ENCODE results near the gene HLCS.

The HLCS gene

GRCh38 chr21:36806103-36806502, 160.4 kb downstream of the HLCS start:
- DNase-seq (ENCODE audit: low read depth), result no peak

- no peak for DNase-seq (ENCODE audit: low read depth)
These were observed 161.4 kb downstream of the HLCS start for GRCh38 chr21:36804874-36805611.

GRCh38 chr21:36803816-36804439, 162.5 kb downstream of the HLCS start:
- no peak for DNase-seq (ENCODE audit: low read depth)

GRCh38 chr21:36803051-36803645, 163.3 kb downstream of the HLCS start:
- no peak for DNase-seq (ENCODE audit: low read depth)

- DNase-seq (ENCODE audit: low read depth), result no peak
These were observed 165.7 kb downstream of the HLCS start for GRCh38 chr21:36800734-36801133.

- DNase-seq (ENCODE audit: low read depth), result no peak
These were observed 166.6 kb downstream of the HLCS start for GRCh38 chr21:36799869-36800268.

GRCh38 chr21:36798491-36798890, 168.0 kb downstream of the HLCS start:
- no peak for DNase-seq (ENCODE audit: low read depth)

GRCh38 chr21:36796070-36796469, 170.4 kb downstream of the HLCS start:
- no peak for DNase-seq (ENCODE audit: low read depth)

- no peak for DNase-seq (ENCODE audit: low read depth)
These were observed 173.9 kb downstream of the HLCS start for GRCh38 chr21:36792505-36792967.

GRCh38 chr21:36791695-36792470, 174.6 kb downstream of the HLCS start:
- DNase-seq (ENCODE audit: low read depth), result no peak

GRCh38 chr21:36791180-36791579, 175.3 kb downstream of the HLCS start:
- DNase-seq (ENCODE audit: low read depth), result no peak

- DNase-seq (ENCODE audit: low read depth), result no peak
These were observed 175.9 kb downstream of the HLCS start for GRCh38 chr21:36790616-36791015.

GRCh38 chr21:36788120-36788638, 178.3 kb downstream of the HLCS start:
- DNase-seq (ENCODE audit: low read depth), result no peak

- DNase-seq (ENCODE audit: low read depth), result no peak
These were observed 180.3 kb downstream of the HLCS start for GRCh38 chr21:36786186-36786585.

- no peak for DNase-seq (ENCODE audit: low read depth)
These were observed 180.9 kb downstream of the HLCS start for GRCh38 chr21:36785615-36786014.

- no peak for DNase-seq (ENCODE audit: low read depth)
These were observed 181.5 kb downstream of the HLCS start for GRCh38 chr21:36784947-36785346.

GRCh38 chr21:36783612-36784374, 182.7 kb downstream of the HLCS start:
- DNase-seq (ENCODE audit: low read depth), result no peak

GRCh38 chr21:36780861-36781260, 185.6 kb downstream of the HLCS start:
- no peak for DNase-seq (ENCODE audit: low read depth)

GRCh38 chr21:36776981-36777617, 189.4 kb downstream of the HLCS start:
- DNase-seq (ENCODE audit: low read depth), result no peak

- no peak for DNase-seq (ENCODE audit: low read depth)
These were observed 192.5 kb downstream of the HLCS start for GRCh38 chr21:36773995-36774394.

- no peak for DNase-seq (ENCODE audit: low read depth)
These were observed 193.4 kb downstream of the HLCS start for GRCh38 chr21:36773117-36773516.

Measured in stimulated activated CD8-positive, alpha-beta memory T cell treated with anti-CD3 and anti-CD28 coated beads, Interleukin-15, amount 100 ng/mL, for 1 hour (primary cell).